ENCODE measurements around the gene ZNF407.

ZNF407 gene

DNA sequence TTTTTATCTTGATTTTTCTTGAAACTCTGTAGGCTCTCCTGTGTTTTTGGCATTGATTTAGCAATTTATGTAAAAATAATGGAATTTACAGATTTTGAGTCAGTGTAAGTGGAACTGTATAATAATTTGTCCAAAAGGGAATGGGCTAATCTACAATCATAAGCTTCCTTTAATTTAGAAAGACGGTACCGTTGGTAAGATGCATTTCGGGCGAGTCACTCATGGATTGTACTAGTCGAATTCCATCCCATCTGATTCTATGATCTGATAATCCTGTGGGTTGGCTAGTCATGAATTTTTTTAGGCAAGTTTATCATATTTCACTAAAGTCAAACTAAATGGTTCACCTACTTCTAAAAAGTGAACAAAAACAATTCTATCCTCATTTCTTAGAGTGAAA is 133.4 kb downstream of the ZNF407 start:
- no peak for DNase-seq

DNA sequence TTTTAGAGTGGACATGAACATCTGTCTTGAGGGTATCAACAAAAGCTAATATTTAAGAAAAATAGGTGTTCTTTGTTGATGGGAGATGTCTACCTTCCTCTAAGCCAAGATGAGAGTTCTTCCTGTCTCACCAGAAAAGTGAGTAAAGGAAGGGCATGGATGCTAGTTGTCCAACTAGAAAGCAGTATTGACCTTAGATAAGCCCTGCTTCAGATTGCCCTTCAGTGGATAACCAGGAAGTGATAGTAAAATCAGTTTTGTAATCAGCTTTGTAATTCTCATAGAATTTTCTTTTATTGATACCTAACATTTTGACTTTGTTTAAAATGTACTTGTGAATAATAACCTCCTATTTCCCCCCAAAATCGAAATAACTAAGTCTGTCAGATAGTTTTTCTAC is 134.7 kb downstream of the ZNF407 start:
- no peak for DNase-seq

DNA sequence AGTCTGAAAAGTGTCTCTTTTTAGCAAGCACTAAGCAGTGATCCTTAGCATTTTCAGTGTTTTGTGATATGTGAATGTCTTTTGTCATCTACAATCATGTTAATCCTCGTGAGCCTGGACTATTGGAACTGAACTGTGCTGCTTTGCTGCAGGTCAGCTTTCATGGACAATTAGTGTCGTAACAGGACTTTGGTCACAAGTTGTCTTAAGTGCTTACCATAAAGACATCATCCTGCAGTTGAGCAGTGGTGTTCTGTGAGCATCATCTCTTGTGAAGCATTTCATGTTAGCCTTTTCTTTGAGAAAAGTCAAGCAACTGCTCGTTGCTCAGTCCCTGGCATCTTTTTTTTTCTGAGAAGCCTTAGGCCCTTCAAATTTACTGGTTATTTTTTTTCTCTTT is 135.9 kb downstream of the ZNF407 start:
- no peak for DNase-seq

DNA sequence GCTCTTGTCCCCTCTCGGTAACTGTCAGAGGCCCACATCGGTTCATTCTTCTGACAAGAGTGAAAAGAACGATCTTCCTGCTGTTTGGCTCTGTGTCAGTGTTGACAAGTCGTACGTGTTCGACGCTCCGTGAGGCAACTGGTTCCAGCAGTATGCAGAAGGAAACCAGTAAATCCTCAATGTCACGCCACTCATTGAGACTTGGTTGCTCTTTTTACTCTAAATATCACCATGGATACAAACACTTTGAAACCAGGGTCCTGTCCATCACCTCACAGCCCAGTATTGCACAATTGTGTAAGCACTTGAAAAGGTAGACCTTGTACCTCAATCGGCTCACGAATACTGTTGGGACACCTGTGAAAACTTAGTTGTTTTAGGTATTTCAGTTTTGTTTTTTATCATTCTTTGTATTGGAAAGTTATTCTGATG is 136.4 kb downstream of the ZNF407 start:
- no peak for DNase-seq

DNA sequence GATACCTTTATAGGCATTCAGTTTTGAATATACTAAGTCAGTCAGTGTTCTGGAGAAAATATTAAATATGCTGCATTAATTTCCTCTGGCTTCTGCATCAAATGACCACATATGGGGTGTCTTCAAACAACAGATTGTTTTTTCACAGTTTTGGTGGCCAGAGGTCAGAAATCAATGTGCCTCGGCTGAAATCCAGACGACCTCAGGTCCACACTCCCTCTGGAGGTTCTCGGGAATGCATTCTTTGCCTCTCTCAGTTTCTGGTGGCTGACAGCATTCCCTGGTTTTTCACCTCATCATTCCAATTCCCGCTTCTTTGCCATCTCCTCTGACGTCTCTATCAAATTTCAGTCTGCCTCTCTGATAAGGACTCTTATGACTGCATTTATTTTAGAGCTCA is 142.3 kb downstream of the ZNF407 start:
- DNase-seq, result no peak

DNA sequence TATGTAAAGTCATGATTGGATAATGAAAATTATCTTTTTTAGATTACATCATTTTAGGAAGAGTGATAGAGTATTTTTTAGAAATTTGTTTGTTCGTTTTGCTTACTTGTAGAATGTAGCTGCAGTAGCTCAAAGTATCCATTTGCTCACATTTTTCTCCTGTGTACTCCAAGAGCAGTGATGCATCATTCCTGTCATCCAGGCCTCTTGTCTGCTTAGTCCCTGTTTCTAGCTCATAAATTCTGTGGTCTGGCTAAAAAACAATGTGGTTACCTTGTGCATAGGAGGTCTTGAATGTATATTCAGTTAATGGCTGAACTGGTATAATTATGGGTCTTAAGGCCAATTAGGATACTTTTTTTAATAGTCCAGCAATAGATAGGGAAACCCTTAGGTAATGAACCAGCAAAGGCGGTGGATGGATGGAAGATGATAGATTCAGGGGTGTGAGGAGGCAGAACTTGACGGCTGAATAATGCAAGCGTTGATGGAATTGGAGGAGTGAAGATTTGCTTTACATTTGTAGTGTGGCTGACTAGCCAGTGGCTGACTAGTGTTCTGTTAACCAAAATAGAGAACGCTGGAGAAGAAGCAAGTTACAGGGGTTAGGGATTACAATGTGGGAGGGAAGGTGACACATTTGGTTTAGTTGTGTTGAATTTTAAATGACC is 145.0 kb downstream of the ZNF407 start:
- no peak for DNase-seq

DNA sequence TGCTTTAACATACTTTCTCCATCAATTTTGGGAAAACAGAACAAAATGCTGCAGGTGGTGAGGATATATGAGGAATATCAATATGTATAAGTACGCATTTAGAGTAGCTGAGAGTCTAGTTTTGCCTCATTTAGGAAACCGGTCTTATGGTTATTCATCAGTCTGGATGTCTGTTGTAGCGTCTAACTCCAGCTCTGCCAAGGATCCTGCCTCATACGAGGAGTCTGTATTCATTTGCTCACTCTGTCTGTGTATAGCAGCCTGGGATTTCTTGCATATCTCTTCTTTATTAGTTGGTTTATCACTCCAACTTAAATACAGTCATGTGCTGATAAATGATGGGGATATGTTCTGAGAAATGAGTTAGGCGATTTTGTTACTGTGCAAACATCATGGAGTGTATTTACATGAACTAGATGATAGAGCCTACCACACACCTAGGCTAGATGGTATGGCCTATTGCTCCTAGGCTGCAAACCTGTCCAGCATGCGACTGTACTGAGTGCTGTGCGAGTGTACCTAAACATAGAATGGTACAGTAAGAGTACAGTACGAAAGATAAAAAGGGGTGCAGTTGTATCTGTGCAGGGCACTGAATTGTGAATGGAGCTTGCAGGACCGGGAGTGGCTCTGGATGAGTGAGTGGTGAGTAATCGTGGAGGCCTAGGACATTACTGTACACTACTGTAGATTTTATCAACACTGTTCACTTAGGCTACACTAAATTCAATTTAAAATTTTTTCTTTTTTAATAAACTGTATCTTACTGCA is 148.1 kb downstream of the ZNF407 start:
- no peak for DNase-seq

DNA sequence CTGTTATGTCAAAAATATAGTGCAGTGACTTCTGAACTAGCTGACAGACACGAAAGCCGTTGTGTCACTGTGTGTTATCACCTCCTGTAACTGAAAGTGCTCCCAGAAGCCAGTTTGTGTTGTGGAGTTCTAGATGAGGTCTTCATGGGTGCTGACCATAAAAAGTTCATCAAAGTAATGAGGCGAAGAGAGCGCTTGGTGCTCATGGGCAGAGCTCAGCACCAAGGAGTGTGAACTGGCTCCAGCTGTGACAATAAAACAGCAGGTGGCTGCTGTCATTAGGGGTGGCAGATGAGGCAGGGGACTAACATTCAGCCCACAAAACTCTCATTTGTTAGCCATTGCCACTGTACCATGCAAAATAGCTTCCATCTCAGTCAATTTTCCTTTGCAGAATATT is 151.1 kb downstream of the ZNF407 start:
- peak; percentile 21 for DNase-seq

DNA sequence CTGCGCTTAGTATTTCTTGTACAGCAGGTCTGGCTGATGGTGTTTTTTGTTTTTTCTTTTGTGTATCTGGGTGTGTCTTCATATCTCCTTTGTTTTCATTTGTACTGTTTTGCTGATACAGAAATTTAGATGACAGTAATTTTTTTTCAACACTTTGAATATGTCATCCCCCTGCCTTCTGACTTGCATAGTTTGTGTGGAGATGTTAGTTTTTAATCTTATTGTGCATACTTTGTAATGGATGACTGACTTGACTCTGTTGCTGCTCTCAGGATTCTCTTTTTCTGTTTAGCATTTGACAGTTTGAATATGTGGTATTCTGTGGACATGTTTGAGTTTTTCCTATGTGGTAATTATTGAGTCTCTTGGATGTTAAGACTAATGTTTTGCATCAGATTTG is 161.3 kb downstream of the ZNF407 start:
- no peak for DNase-seq

DNA sequence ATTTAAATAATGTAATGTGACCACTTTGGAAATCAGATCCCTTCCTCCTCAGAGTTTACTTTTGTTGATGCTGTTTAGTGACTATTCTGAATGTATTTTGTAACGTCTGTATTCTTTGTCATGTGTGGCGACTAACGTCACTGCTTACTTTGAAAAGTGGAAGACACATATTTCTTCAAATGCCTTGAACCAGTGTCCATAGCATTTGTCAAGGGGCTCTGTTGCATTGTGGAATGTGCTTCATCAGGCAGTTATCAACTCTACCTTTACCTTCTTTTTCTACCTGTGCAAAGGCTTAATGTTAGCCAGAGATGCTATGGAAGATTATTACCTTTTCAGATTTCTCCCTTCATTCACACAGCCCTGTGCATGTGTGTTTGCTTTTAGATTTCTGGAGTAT is 162.4 kb downstream of the ZNF407 start:
- no peak for DNase-seq

DNA sequence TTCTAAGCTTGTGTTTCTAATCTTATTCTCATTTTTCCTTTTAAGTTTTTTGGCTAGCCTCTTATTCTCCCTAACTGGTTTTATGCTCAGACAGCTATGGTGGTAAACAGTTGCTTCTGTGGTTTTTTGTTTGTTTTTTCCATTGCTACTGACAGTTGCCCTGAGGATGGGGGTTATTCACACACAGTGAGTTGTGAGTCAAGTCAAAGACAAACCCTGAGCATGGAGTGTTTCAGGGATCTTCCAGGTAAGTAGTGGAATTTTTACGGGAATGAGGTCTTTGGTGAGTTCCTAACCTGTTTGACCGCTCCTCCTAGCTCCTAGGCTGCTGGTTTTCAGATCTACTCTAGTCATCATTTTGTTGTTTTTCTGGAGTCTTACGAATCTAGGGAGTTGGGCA is 162.8 kb downstream of the ZNF407 start:
- DNase-seq, result no peak

DNA sequence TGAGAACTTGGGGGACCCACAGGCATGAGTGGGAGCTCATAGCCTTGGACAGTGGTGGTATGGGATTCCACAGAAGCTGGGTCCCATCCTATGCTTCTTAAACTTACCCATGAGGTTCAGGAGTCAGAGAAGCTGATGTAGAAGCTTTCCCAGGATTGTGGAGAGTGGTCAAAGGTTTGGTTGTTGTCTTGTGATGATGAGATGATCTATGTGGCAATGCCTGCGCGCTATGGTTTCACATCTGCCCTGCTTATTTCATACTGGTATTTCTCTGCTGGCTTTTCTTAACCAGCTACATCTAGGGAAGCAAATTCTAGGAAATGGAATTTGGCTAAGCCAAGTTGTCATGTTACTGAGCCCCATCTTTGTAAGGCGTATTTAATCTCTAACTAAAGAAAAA is 168.6 kb downstream of the ZNF407 start:
- DNase-seq, result no peak

DNA sequence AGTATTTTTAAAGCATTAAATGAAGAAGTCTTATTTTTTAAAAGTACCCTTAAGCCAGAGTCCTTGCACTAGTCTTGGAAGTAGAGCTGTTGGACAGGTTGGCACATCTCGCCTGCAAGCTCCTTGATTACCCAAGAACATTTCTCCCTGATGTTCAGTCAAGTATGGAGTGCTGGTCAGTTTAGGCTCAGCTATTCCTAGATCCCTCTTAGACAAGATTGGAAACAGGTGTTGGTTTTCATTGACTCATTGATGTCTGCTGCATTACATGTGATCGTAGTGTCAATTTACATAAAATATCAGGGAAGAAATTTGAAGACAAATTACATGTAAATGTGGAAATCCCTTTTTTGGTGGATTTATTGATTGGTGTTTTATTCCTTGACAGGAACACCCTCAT is 170.4 kb downstream of the ZNF407 start:
- no peak for DNase-seq

DNA sequence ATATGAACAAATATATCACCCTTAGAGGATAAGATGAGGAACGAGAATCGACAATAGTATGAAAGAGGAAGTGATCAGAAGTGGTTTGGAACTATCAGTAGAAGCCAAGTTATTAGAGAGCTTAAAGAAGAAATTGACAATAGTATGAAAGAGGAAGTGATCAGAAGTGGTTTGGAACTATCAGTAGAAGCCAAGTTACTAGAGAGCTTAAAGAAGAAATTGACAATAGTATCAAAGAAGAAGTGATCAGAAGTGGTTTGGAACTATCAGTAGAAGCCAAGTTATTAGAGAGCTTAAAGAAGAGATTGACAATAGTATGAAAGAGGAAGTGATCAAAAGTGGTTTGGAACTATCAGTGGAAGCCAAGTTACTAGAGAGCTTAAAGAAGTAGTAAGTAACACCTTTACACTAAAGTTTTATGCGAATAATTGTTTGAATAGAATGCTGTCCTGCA is 175.5 kb downstream of the ZNF407 start:
- peak; percentile 19 for DNase-seq

DNA sequence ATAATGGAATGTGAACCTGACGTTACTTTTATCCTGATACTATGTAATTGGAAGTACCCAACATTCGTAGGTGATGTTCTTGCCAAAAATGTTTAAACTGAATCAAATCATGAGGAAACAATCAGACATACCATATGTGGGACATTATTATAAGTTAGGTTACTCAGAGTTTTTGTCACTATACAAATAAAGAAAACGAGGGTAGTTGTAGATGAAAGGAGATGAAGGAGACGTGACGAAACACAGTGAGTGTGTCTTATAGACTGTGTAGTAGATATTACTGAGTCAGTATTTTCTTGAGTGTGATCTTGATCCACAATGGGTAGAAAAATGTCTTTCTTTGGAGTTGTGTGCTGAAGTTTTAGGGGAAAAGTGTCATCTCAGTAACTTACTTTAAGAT is 176.8 kb downstream of the ZNF407 start:
- DNase-seq, result no peak

DNA sequence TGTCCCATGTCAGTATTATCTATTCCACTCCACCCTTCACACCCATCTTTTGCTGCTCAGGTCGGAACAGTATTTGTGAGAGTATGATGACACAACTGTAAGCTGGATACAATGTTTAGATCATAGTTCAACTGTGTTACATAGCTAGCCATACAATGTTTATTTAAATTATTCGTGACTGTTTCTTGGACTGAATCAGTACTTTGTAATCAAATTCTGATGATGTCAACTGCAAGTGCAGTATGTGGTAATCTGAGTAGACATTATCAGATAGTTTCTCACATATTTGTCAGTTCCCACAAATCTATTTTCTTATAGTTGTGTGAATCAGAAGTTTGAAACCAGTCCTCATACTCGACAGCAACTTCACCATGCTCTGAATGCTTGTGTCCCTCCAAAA is 177.6 kb downstream of the ZNF407 start:
- DNase-seq, result no peak

DNA sequence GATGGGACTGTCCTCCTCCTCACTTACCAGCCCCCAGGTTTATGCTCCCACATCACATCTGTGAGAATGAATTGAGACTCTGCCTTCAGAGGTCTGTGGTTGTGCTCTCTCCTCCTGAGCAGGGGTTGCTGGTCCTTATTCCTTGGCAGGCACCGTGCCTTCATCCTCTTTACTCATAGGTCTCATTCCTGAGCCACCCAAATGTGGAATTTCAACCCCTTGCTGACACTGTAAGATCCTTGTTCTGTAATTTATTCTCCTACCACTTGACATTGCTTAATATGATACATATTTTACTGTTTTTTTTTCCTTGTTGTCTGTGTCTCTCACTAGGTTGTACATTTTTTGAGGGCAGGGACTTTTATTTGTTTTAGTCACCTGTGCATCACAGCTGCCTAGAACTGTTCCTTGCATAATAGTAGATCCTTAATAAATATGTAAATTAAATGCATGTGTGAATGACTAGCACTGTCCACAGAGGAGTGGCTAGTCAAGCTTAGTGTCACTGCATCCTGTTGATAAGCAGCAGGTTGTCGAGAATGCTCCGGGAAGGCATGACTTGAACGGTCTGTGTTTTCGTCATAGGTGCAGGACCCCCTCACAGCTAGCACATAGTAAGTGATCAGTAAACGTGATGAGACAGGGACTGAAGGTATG is 180.6 kb downstream of the ZNF407 start:
- peak; percentile 75 for DNase-seq

DNA sequence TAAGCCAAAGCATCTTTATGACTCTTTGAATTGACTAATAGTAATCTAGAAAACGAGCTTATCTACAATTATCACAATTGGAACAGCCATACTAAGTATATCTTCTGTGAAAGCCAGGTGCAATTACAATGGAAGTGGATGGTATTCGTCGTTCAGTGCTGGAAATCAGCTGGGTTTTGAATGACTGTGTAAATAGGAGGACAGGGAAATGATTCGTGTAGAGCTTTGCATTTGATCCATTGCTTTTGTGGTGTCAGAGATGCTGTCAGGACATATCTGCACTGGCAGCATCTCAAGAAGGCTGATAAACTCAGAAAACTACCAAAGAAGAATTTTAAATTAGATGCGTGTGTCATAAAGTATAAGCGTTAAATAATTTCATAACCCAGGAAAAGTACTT is 187.1 kb downstream of the ZNF407 start:
- no peak for DNase-seq

DNA sequence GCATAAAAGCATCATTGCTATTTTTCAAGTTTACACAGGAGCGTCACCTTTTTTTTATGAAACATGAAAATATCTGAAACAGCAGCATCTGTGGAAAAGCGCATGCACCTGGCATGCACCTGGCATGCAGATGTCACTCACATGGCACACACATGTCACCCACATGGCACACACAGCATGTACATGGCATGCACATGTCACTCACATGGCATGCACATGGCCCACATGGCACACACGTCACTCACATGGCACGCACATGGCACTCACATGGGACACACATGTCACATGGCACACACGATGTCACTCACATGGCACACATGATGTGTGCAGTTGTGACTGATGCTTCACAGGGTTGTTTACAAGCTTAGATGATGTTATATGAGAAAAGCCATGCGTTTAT is 188.0 kb downstream of the ZNF407 start:
- no peak for DNase-seq

DNA sequence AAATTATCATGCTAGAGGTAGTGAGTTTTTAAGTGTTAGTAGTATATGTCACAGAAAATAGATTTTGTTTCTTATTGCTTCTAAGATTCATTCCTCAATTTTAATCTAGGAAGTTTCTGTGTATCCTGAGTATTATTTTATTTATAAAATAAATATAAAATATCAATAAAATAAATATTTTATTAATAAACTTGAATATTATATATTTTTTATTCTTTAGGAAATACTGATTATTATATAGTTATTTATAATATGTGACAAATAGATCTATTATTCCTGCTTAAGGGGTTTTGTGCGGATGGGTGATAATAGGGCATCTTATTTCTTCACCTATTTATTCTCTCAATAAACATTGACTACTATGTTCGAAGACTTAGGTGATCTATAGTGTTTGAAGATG is 191.0 kb downstream of the ZNF407 start:
- DNase-seq, result no peak

DNA sequence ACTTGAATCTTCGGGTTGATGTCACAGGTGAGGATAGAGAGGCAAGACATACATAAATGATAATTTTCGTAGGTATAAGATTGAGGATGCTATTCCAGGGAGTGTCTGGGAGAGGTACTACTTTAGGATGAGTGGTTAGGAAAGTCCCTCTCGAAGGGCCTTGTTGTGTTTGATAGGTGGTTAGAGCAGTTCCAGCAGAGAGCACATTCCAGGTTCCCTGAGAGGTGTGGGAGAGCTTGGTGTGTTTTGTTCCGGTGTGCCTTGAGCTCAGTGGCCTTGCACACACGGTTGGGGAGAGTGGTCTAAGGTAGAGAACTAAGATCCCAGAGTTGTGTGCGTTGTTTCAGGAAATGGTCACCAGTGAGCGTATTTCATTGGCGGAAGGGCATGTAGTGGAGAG is 191.4 kb downstream of the ZNF407 start:
- DNase-seq, result no peak

DNA sequence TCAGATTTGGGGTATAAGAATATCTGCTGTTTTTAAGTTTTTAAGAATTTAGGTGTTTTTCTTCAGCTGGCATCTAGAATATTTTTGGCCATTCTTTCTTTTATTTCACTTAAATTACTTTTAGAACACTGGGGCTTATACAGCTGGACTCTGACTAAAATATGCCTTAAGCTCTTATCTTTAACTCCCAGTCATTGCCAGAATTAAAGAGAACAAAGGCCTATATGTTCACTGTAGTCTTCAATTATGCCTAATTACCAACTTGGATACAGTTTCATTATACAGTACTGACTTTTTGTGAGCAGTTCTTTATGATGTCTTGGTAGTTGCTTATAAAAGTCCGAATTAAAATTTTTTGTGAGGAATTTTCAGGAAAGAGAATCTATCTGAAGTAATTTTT is 192.8 kb downstream of the ZNF407 start:
- DNase-seq, result peak; percentile 45

DNA sequence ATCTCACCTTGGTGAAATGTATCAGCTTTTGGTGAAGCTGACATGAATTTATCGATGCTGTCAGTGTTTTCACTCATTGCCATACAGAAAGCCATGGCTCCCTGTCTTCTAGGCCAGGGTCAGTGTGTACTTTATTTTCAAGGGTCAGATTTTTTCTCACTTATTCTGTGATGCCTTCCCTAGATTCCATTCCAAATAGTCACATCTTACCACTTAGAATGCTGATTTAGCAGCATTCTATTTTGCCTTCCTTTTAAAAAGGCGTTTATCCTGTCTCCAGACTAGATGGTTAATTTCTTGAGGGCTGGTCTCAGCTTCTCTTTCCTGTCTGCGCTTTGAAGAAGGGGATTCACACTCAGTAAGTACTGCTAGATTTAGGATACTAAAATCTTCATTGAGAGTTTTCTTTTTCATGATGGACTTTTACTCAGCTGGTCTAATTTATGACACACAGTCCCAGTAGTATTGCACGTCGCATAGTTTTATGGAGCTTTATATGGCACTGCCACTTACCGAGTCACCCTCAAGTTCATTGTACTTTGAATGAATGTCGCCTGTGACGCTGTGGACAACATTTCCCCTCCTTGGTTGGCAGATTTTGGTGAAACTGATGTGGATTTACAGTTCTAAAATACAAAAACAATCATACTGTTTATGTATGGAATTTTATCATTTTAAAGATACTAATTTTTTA is 194.0 kb downstream of the ZNF407 start:
- no peak for DNase-seq

DNA sequence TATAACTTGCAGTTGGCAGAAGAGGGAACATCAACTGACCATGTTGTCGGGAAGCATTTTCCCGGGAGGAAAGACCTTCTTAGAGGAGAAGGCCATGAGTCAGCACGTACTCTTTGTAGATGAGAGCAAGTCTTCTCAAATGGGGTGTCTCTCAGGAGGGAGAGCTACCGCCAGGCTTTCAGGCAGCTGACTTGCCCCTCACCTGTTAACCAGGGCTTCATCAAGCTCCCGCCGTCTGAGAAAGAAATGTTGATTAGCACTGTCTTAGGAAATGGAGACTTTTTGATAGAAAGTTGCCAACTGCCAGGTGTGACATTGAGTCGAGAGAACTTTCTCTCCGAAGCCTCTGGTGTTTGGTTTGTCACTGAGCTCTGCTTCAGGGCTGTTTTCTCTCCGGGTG is 196.1 kb downstream of the ZNF407 start:
- DNase-seq, result no peak
